Stimulated activated CD8-positive, alpha-beta memory T cell treated with anti-CD3 and anti-CD28 coated beads, Interleukin-15, amount 100 ng/mL, for 48 hours (primary cell): ENCODE results near the gene KIF7.

ENCODE experiments used
- DNase-seq, 2 donors: peaks; one replicate each; pipeline ENCODE4 v3.0.0-alpha.2; 2020; ENCODE audit warnings: low read depth in 2 of 2

The KIF7 gene

DNA sequence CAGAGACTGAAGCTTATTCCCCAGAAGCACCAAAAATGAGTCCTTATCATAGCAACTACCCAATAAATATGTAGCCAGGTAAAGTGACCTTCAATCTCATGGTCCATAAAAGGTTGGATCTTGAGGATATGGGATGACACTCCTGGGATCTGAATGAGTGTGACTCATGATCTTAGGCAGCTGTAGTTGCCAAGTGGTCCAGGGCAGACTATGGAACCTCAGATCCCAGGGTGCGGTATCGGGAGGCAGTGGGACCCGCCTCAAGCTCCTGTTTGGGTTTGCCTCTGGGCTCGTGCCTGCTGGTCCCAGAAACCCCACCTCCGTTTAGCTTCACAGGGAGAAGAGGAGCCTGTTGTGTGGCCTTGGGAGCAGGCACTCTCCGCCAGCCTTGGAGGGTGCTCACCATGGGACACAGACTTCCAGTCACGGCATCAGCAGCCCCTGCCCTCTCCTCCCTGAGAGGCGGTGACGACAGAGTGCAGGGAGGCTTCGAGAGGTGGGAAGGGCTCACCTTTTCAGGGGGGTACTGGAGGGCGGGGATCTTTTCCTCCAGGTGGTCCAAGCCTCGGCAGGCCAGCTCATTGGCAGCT lies 15.8 kb upstream of the KIF7 start:
- no peak for DNase-seq

DNA sequence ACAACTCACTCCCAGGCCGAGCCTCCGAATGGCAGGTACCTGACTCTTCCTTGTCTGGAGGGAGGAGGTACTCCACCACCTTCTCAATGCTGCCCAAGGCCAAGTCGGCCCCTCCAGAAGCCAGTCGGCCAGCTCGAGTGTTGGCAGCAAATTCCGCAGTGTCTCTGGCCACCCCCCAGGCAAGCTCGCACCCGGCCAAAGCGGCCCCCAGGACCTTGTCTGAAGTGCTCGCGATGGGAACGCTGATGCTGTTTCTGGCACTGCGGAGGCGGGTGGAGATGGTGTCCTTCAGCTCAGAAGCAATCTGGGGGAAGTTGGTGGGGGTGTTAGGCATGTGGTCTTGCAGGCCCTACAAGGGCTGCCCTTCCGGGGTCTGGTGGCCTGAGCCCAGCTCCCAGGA lies 14.7 kb upstream of the KIF7 start:
- DNase-seq = no peak

DNA sequence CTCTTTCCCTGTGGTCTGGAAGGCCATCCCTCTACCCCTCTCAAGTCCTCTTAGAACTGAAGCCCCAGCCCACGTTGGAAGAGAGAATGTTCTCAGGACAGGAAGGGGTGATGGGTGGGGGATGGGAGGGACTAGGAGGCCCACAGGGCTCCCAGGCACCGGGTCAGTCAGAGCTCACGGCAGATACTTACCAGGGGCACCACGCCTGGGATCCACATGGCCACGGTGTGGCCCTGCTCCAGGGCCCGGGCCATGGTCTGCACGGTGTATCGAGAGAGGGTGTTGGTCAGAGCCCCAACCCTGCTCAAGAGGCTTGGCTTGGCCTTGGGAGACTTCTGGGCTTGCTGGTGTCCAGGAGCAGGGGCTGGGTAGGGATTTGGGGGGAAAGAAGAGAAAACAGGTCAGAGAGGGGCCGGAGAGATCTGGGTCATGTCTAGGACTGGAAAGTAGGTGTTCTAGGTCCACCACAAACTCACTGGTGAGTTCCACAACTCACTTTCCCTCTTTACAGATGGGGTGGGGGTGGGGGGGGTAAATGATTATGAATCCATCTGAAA lies 14.1 kb upstream of the KIF7 start:
- DNase-seq = no peak

DNA sequence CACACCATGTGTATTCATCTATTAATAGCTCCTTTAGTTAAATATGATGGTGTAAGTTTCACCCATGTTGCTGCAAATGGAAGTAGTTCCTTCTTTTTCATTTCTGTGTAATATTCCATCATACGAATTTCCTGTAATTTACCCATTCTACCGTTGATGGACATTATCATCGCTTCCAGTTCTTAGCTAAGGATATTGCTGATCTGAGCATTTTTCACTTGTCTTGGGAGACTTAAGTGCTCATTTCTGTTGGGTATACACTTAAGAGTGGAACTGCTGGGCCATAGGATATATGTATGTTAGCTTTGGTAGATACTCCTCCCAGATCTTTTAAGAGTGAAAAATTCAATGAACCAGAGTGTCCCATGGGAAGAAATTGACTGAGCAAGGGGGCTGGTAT lies 12.9 kb upstream of the KIF7 start:
- no peak for DNase-seq

DNA sequence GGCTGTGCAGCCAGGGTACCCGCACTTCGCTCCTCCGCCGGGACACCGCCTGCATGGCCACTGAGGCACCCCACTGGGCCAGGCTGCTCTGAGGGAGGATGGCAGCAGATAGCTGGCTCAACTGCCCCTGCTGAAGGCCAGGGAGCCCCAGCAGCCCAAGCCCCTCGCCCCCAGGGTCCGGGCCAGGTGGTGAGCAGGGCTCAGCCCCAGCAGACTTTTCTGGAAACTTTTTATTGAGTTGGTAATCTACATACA lies 12.4 kb upstream of the KIF7 start:
- no peak for DNase-seq

DNA sequence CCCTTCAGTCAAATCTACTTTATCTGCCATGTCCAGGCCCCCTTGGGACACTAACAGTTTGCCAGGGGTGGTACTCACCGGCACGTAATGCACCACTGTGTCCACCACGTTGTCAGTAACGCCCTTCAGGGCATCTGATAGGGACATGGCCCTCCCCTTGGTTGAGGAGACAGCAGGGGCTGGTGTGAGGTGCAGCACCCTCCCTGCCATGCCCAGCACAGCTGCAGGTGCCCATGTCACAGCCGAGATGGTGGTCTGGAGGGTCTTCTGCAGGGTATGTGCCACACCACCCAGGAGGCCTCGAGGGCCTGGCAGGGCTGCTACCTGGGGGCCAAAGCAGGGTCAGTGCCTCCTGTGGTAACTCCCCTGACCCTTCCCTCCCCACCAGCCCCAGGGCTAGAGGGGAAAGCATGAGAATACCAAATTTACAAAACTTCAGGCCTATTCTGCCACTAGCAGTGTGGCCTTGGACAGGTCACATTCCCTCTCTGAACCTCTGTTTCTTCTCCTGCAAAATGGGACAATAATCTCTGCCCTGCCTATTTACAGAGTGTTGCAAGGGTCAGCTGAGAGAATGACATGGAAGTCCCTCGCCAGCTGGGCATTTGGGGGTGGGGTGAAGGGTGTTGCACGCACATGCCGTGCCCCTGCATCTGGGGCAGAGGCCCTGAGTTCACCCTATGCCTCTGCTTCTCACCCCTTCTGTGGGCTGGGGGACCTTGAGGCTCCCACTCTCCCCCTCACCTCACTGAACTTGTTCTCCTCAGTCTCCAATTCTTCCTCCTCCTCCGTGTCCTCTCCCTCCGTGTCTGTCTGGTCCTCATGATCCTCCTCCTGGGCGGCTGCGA lies 11.8 kb upstream of the KIF7 start:
- no peak for DNase-seq

DNA sequence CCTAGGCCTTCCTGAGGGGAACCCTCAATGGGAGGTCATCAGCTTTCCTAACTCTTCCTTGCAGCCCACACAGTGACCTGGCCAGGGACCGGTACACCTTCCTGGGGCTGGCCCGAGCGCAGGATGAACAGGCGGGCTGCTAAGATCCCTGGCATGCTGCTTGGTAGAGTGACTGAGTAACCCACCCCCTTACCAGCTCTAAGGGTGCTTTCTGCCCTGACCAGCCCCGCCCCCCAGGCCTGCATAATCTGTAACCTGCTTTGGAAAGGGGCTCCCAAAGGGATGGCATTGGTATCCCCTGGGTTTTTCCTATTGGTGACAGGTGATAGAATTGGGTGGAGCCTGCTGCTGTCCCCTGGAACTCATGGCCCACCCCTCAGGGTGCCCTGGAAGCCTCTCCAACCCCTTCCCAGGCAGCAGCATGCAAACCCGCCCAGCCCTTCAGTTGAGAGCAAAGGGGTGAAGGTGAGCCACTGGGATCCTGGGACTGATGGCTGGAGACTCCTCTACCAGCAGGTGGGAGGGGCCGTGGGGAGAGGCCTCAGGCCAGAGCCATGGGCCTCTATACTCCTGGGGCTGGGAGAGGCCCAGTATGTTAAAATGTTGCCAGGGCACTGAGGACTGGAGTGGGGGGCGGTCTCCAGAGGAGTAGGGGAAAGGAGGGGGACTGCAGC lies 11.1 kb upstream of the KIF7 start:
- DNase-seq = no peak

DNA sequence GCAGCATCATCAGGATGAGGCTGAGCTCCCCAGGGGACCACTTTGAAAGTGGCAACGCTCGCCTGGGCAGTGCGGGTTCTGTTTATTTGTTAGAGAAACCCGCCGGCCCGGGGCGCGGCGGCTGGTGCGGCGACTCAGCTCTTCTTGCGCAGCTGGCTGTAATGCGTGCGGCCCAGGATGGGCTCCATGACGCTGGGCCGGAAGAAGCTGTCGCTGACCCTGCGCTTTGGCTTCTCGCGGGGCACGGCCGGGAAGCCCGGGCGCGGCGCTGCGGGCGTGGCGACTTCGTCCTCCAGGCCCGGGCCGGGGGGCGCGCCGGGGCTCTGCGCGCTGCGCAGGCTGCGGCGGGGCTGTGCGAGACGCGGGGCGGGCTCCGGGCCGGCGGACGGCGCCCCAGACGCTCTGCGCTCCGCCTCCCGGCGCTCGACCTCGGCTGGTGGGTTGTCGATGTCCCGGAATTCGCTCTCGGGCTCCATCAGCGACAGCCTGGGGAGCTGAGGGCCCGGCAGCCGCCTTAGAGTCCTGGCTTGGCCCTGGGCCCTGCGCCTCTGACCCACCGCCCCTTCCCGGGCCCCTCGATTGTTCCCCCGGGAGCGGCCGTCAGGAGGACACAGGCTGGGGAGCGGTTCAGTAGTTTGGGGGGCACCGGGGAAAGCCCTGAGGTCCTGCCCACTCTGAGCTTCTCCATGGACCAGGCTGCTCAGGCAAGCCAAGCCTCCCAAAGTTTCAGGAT lies 10.3 kb upstream of the KIF7 start:
- no peak for DNase-seq

DNA sequence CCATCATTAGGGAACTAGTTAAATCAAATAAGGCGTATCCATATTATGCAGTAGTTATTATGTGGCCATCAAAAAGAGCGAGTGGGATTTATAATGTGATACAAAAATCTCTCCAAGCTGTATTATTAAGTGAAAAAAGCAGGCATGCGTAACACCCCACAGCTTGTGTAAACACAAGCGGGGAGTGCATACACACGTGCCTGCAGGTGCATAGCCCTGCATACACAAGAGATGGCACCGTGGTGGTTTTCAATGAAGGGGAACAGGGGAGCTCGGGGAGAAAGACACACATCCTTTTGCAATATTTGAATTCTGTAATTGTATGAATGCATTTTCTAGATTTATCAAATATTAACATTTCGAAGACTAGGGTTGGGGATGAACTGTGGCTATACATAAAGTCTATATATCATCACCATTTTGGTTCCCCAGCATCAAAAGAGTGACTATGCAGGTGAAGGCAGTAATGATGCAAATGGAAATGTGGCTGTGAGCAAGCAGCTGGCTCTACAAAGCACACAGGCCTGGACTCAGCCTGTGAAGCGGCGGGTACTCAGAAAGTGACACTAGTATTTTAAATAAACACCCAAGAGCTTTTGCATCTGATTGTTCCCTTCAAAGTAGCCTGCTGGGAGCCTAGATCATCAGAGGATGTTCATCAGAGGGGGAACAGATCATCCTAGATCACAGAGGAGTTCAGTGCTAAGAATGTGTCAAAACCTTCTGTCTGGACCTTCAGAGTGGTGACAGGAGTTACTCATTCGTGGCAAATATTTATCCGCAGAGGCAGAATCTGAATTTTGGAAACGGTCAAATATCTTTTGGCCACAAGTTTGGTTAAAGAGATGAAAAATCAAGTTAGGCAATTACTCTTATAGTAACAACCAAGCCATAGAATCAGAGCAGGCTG lies 9.4 kb upstream of the KIF7 start:
- no peak for DNase-seq

DNA sequence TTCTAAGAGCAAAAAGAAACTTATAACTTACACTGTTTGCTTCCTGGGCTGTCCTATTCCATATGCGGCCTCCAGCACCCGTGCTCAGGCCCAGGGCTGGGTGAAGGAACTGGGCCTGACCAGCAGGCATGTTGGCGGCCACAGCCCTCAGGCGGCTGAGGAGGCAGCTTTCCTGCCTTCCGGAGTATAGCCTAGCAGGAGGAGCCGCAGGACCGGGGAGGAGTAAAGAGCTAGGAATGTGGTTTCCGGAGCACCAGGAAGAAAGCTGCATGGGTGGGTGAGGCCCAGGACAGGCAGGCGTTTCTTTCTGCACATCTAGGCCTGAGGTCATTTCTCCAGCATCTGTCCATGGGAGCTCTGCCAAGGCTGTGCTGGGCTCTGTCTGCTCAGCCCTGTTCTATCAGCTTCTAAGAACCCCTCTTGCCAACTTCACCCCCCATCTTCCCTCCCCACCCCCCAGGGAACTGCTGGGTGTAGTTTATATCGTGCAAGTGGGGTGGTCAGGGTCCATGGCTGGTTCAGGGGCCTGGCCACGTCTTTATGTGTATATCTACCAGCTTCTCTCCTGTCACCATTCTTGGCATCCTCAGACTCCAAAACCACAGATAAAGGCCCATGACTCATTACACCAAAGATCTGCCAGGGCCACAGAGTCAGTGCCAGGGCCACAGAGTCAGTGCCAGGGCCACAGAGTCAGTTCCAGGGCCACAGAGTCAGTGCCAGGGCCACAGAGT lies 7.8 kb upstream of the KIF7 start:
- DNase-seq = no peak

DNA sequence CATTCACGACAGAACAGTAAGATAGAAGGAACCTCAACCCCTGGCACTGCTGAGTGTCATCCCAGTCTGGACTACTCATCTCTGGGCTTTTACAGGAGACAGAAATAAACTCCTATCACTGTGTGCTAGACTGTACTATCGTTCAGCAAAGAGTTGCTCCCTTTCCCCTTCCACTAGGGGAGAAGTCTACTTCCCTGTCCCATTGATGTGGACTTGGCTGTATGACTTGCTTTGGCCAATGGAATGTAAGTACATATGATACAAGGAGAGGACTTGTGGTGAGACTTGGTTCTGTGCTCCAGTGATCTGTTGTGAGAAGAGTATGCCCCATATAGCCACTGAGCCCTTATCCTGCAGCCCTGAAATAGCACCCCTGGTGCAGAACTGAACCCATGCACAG lies 5.3 kb upstream of the KIF7 start:
- no peak for DNase-seq

DNA sequence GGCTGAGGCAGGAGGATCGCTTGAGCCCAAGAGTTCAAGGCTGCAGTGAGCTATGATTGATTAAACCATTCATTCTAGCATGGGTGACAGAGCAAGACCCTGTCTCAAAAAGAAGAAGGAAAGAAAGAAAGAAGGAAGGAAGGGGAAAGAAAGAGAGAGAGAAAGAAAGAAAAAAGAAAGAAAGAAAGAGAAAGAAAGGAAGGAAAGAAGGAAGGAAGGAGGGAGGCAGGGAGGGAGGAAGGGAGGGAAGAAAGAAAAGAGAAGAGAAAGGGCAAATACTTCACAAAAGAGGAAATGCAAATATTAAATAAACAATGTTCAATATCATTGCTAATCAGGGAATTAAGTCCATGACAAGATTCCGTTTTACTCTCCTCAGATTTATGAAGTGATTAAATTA lies 4.0 kb upstream of the KIF7 start:
- DNase-seq = no peak

DNA sequence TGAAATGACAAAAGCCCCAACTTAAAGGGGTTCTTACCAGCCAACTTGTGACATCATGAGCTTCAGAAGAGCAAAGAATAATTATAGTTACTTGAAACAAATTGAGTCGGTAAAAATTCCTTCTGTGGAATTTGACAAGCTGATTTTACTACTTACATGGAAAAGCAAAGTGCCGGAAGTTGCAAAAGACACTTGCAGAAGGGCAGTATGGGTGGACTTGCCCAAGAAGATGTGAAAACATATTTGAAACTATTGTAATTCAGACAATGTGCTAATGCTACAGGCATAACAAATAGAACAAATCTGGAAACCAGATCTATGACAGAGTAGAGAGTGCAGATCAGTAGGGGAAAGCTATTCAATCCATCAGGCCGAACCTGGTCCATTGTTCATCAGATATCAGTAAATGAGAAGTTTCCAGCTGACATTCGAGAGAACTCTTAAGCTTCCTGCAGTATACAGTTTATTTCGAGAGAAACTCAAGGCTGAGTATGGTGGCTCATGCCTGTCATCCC lies 2.5 kb upstream of the KIF7 start:
- no peak for DNase-seq

DNA sequence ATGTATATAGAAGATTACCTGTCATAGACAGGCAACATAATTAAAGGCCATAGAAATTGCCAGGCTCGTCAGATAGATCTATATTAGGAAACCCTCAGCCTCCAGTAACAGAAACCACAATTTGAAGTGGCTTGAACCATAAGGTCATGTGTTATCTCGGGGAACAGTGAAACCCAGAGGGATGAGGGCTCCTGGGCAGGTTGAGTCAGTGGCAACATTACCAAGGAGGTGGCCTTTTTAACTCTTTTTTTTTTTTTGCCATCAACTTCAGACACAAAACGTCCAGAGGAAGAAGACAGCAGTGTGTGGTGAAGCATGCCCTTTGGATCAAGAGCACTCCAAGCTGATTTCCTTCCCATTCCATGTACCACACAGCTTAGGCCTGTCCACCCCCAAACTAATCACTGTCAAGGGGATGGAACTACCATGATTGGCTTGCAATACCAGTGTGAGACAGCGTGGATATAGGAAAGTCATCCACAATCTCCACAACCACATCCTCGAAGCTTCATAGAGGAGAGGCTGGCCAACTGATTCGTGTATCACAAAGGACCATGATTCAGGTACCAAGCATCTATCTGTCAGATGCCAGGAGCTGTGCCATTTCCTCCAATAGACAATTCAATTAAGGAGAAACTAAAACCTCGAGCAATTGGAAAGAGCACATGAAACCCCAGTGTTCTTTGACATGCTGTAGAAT lies 999 bp upstream of the KIF7 start:
- DNase-seq = peak in 1 of 2 donors; percentile 8

DNA sequence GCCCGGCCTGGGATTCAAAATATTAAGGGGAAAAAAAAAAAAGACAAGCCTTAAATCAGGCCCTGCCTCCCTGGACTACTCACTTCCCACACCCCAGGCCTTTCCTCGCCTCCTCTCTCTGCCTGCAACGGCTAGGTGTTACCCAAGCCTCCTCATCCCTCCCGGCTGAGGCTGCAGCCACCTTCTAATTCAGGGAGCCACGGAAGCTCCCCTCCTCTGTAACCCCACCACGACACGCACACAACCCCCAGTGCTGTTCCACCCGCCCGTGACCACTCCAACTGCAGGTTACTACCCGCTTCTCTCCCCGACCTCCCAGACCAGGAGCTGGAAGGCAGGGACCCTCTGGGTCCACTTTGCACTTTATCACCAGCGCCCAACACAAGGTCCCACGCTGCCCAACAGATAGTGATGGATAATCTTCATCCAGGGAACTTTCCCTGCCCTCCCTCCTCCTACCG lies 936 bp downstream of the KIF7 start:
- no peak for DNase-seq

DNA sequence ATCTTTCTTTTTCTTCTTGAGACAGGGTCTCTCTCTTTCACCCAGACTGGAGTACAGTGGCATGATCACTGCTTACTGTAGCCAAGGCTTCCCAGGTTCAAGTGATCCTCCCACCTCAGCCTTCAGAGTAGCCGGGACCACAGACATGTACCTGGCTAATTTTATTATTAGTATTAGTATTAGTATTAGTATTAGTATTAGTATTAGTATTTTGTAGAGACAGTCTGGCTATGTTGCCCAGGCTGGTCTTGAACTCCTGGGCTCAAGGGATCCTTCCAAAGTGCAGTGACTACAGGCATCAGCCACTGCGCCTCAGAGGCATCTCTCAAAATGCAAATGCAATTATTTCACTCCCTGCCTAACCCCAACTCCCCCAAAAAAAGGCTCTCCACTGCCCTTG lies 1.7 kb downstream of the KIF7 start:
- DNase-seq = no peak

DNA sequence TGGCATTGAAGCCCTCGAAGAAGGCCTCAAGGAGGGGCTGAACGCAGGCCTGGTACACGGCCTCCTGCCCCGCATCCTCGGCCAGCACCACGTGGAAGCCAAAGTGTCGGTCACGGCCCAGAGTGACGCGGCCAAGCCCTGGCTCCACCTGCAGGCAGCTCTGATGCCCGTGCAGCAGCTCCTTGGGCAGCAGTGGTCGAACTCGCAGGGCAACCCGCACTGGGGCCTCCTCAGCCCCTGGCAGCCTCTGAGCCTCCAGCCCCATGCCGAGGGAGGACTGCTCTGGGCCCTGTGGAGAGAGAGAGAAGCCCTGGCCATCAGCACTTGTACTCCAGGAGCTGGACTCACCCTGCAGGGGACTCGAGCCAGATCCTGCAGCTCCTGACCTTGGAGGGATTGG lies 2.6 kb downstream of the KIF7 start:
- no peak for DNase-seq

DNA sequence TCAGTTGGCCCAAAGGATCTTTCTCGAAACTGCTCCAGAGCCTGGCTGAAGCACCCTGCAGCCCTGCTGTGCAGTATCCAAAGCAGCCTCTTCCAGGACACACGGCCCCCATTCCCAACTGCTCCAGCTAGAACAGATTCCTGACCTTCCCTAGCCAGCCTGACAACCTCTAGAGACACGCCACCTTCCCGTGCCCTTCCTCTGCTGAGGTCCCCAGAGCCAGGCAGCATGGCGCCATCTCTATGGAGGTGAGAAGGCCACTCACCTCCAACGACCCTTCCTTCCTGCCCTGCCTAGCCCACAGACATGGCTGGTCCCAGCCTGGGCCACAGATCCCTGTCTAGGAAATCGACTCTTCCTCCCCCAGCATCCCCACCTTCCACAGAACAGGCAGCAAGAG lies 3.1 kb downstream of the KIF7 start:
- DNase-seq = no peak

DNA sequence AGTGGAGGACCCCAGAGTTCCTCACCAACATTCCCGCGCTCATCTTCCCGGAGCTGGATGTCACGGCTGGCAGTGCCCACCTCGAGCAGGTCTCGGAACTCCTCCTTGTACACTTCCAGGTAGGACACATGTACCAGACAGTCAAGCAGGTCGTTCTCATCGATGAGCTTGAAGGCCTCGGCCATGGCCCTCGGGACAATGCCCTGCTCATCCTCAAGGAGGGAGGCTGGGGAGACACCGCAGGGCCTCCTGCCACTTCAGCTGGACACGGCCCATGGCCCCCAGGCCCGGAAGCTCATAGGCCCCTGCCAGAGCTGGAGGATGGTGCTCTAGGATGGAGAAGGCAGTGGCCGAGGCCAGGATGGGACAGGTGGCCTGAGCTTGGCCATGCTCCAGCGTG lies 5.6 kb downstream of the KIF7 start:
- DNase-seq = no peak
